Stimulated activated CD4-positive, alpha-beta T cell treated with anti-CD3 and anti-CD28 coated beads, TNF-alpha, amount 100 ng/mL, for 4 hours (primary cell): ENCODE measurements around the gene DNAJB6.

Experiments used
- DNase-seq, 3 experiments: peaks; one replicate each; pipeline ENCODE4 v3.0.0-alpha.2; 2020; ENCODE audit warnings: low read depth in 3 of 3

DNAJB6 gene

GRCh38 chr7:157336383-157337315, at the start of gene DNAJB6:
DNAJB6 (plus strand) TSS chr7:157337004; CDS start chr7:157358573, 21,569 bp downstream.
- DNase-seq = peak; percentile 92 to 93 (median 93)

DNA sequence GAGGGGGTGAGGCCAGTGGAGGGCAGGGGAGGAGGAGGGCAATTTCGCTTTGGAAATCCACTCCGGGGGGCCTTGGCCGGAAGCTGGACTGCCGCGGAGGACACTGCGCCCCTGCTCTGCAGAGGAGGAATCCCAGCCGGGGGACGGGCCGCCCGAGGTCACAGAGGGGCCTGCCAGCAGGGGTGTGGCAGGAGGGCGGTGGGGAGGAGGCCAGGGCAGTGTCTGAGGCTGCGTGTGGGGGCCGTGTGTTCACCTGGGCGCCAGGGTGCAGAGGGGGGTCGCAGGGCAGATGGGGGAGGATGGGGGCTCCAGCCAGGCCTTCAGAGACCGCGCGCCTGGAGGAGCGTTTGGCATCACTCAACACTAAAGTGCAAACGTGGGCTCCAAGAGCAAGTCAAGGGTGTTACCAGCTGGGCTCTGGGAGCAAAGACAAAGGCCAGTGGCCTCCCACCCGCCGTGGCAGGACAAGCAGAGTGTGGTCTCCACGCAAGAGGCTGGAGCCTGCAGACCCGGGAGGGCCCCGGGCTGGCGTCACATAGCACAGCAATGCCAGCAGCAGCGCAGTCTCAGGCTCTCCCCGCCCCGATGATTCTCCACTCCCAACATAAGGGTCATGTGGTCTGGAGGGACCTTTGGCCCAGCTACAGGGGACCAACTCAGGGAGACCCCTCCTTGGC, 45.3 kb upstream of the DNAJB6 start:
- no peak for DNase-seq

- no peak for DNase-seq
These were observed 44.5 kb upstream of the DNAJB6 start for GRCh38 chr7:157292258-157292657.

GRCh38 chr7:157292770-157293412, 43.9 kb upstream of the DNAJB6 start:
- no peak for DNase-seq

- DNase-seq = no peak
These were observed 43.4 kb upstream of the DNAJB6 start for GRCh38 chr7:157293413-157293788.

DNA sequence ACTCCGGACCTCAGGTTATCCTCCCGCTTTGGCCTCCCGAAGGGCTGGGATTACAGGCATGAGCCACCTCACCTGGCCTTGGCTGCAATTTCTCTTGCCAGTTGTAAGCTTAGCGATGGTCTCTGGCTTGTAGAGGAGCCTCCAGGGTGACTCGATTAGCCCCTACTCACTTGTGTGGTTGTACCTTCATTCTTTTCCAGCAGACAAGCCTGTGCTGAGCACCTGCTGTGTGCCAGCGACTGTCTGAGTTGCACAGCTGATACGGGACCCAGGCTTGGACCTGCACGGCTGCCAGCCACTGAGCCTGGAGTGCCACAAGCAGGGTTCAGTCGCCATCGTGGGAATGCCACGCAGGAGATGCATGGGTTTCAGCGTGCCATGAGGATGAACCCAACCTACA, 42.0 kb upstream of the DNAJB6 start:
- no peak for DNase-seq

DNA sequence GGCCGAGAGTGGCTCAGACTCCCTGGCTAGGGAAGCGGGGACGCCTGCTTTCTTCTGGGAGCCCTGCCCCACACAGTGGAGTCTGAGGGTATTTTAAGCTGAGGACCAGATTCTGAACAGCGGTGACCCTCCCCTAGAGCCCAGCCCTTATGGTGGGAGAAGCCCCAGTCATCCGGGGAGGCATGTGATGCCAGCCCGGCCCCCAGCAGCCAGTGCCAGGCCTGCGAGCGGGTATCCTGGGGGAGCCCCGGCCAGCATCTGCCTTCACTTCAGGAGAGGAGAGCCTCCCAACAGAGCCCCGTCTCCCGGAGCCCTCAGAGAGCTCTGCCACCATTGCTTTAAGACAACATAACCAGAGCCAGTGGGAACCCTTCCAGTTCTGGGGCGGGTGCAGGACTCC, 41.5 kb upstream of the DNAJB6 start:
- no peak for DNase-seq

GRCh38 chr7:157297185-157297584, 39.6 kb upstream of the DNAJB6 start:
- DNase-seq = no peak

- DNase-seq = no peak
These were observed 37.5 kb upstream of the DNAJB6 start for GRCh38 chr7:157299317-157299612.

DNA sequence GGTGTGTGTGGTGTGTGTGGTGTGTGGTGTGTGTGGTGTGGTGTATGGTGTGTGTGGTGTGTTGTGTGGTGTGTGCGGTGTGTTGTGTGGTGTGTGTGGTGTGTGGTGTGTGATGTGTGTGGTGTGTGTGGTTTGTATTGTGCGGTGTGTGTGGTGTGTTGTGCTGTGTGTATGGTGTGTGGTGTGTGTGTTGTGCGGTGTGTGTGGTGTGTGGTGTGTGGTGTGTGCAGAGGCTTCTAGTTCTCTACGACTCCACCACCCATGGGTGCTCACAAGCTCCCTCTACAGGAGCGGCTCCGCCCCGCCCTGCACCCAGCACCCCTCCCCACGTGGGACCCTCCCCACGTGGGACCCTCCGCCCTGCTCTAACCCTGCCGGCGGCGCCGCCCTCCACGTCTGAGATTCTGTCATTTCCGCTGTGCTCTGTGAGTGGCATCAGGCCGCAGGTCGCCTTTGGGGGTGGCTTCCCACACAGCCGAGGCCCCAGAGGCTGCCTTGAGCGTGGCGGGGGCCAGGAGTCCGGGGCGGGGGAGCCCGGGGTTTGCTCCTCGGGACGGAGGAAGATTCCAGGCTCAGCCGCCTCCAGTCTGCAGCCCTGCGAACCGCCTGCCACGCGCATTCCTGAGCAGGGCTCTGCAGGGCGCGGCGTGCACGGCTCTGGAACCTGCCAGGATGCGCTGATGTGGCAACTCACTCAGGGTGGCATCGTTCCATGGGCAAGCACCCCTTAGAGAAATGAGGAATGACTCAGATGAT, 37.0 kb upstream of the DNAJB6 start:
- peak in 1 of 3 experiments; percentile 20 for DNase-seq

DNA sequence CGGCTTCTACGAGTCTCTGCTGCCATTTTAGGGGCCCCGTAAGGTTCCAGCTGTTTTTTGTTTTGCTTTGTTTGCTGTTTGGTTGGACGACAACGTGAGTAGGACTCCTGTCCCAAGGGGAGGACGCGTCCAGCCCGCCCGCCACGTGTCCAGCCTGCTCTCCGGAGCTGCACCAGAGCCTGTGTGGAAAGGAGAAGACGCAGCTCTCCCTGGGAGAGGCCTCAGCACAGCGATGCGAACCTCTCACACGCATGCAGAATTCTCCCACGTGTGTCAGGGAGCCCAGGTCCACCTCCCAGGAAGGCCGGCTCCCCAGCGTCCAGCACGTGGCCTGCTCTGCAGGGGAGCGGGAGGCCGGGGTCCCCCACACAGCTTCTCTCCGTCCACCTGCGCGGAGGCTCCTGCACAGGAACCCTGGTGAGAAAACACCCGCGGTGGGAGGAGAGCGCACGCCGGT, 36.4 kb upstream of the DNAJB6 start:
- no peak for DNase-seq

DNA sequence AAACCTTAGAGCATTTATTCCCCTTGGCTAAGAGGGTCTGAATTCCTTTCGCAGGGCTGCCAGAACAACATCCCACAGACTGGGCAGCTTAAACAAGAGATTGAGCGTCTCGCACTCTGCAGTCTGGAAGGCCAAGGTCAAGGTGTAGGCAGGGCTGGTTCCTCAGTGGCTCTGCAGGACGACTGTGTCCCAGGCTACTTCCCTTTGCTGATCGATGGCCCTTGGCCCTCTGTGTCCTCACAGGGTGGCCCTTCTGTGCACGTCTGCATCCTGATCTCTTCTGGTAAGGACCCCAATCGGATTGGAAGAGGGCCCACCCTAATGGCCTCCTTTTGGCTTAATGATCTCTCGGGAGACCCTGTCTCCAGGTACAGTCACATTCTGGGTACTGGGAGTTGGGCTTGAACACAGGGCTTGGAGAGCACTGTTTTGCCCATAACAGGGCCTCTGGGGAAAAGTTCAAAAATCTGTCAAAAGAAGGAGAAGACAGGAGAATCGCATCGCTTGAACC, 35.1 kb upstream of the DNAJB6 start:
- no peak for DNase-seq

GRCh38 chr7:157306846-157307838, 29.7 kb upstream of the DNAJB6 start:
- DNase-seq = no peak

DNA sequence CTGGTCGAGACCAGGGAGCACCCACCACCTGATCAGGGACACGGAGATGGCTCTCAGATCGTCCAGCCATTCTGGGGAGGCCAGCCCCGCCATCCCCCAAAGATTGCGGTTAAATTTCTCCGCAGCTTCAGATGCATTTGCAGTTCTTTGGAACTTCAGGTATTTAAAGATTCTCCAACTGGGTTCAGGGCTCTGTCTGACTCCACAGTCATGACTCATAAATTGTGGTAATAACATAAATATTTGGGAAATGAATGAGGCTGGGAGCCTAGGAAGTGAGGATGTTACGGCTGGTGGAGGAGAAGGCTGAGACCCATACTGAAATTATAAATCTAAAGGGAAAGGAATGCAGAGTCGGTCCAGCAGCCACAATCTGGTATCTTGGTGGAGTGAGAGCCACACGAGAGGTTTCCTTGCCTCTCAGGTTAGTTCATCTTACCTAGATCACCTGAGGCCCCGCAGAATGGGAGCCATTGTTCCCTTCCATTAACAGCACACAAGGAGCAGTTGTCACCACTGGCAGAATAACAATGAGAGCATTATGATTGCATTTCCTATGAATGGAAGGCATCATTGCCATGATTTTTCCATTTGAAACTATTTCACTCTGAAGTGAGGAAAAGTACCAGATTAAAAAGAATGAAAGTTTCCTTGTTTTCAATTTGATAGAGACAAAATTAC, 26.7 kb upstream of the DNAJB6 start:
- DNase-seq = no peak

DNA sequence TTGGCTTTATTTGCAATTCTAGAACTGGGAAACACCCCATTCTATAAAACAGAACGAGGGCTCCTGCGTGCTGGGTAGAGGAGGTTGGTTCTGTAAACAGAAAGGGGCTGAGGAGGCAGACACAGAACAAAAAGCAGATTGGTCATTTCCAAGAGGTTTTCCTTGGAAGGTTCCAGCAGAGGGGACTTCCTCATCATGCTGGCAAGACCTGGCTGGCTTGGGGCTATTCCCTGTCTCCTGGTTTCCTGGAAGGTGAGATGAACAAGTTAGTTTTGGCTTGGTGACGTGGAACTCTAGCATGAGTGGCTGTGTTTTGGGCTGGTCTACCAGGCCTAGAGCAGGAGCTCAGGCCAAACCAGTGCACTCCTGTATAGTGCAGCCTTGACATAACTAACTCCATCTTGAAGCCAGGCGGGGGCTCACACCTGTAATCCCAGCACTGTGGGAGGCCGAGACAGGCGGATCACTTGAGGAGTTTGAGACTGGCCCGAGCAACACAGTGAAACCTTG, 26.1 kb upstream of the DNAJB6 start:
- no peak for DNase-seq

DNA sequence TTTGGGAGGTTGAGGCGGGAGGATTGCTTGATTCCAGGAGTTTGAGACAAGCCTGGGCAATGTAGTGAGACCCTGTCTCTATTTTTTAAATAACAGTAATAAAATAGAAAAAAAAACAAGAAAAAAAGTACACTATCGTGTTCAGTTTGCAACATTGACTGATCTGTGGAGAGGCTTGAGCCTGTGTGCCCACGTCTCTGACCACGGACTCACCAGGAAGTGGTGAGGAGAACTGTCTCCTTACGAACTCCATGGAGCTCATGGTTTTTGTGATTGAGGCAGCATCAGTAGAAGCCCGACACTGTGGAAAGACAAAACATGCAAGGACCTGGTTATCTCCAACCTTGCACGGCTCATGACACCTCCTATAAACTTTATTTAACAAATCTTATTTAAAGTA, 23.9 kb upstream of the DNAJB6 start:
- DNase-seq = no peak

DNA sequence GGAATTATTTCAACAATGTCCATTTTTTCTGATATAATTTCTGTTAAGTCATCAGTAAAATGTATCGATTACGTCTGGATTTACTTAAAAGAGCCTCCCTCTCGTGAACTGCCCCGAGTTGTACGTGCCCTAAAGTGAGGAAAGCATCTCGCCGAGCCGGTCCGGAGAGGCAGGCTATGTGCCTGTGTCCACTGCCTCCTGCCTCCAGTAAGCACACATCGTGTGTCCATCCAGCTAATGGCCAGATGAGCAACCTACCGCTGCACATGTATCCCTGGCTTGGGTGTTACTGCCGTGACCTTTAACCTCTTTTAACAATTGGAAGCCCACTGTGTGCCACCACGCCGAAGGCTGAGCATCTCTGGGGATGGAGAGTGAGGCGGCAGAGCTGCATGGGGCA, 23.2 kb upstream of the DNAJB6 start:
- DNase-seq = no peak

- DNase-seq = no peak
These were observed 18.6 kb upstream of the DNAJB6 start for GRCh38 chr7:157318015-157318706.

- no peak for DNase-seq
These were observed 16.2 kb upstream of the DNAJB6 start for GRCh38 chr7:157320608-157320980.
